Activated T-cell treated with anti-CD3 and anti-CD28 coated beads for 24 hours (primary cell): ENCODE measurements around the gene BPNT1.
"Not testable (repeated sequence)": the region's sequence is repeated elsewhere in the genome, so short reads cannot be mapped to it uniquely, and the experiment has no call there.

Experiments used
- DNase-seq: peaks from one replicate; pipeline ENCODE4 v3.0.0-alpha.2; 2020; ENCODE audit warnings: low read depth

The BPNT1 gene, protein sequence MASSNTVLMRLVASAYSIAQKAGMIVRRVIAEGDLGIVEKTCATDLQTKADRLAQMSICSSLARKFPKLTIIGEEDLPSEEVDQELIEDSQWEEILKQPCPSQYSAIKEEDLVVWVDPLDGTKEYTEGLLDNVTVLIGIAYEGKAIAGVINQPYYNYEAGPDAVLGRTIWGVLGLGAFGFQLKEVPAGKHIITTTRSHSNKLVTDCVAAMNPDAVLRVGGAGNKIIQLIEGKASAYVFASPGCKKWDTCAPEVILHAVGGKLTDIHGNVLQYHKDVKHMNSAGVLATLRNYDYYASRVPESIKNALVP

DNA sequence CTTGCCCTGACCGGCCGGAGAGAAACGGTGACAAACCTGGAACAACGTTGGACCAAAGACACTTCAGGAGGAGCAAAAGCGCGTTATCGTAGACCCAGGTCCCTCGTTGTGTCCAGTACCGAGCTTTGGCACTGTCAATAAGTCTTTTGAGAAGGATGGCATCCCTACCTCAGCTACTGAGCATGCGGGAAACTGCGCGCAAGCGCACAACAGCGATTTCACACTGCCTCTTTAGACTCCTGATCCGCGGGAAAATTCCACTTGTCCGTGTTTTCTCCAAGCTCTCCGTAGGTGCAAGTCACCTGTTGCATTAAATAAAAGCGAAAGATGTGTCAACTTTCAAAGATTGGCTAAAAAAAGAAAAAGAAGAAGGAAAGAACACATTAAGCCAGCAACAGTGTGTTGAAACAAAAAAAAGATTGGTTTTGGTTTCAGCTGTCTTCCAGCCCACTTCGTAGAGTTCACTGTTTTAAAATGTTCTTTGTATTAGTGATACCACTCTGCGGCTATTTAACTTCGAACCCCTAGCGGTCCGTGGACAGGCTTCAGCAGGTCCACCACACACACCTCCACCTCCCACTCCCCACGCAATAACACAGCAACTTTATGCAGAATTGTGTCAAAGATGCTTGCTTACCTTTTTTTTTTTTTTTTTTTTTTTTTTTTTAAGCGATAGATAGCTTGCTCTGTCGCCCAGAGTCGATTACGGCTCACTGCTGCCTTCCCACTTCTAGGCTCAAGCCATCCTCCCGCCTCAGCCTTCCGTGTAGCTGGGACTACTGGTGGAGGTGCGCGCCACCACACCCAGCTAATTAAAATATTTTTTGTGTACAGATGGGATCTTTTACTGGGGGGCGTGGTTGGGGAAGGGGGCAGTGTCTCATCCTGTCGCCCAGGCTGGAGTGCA lies at the start of gene BPNT1:
TSS of gene BPNT1 (minus strand) at position 139 of the 907 bp plus-strand sequence. CDS start 9,942 bp downstream, outside the sequence.
- peak; percentile 98 for DNase-seq

DNA sequence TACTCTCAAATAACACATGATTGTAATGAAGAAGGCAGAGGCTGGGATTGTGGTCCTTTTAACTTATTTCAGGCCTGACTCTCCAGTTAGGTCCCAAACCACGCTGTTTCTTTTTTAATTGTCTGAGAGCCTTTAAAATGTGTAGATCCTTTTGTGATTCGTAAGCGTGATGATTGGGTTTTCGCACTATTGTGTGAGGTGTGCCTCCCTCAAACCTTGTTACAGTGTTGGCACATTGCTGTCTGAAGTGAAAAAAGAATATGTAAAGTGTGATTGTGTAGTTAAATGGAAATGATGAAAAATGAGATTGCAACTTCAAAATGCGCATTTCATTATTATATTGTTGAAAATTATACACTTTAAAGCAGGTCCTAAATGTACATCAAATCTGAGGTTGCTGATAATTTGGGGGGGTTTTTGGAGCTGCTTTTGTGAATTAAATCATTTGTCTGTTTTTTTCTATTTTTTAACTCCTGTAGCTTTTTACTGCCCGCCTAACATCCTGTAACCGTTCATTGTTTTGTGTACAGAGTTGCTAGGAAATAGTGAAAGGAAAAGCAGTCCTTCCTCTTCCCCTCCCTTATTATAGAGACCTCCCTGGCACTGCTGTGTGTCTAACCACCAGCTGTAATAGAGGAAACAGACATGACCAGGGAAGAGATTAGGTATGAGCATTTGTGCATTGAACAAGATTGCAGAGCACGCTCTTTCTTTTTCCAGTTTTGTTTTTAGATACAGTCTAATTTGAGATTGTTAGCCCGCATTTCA lies 47.6 kb upstream of the BPNT1 start:
- no peak for DNase-seq

DNA sequence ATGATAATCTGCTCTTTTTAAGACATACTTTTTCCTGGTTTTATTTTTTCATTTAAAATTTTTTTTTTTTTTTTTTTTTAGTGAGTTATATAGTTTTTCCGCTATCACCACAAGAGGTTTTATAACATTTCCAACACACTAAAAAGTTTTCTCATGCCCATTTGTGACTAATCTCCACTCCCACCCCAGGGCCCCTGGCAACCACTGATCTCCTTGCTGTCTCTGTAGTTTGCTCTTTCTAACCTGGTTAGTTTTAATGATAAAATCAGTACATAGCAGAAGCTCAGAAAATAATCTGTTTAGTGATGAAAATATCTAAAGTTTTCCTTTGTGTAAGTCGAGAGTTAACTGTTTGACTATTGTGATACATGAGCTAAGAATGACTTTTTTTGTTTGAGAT lies 46.2 kb upstream of the BPNT1 start:
- no peak for DNase-seq

DNA sequence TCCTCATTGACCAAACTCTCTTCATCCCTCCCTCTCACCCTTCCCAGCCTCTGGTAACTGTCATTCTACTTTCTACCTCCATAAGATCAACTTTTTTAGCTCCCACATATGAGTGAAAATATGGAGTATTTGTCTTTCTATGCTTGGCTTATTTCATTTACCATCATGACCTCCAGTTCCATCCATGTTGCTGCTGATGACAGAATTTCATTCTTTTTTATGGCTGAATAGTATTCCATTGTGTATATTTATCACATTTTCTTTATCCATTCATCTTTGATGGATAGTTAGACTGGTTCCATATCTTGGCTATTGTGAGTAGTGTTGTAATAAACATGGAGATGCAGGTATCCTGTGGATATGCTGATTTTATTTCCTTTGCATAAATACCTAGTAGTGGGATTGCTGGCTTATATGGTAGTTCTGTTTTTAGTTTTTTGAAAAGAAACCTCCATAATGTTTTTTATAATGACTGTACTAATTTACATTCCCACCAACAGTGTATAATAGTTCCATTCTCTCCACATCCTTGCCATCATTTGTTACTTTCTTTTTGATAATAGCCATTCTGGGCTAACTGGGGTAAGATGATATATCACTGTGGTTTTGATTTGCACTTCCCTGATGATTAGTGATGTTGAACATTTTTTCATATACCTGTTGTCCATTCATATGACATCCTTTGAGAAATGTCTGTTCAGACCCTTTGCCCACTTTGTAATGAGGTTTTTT lies 40.1 kb upstream of the BPNT1 start:
- no peak for DNase-seq

DNA sequence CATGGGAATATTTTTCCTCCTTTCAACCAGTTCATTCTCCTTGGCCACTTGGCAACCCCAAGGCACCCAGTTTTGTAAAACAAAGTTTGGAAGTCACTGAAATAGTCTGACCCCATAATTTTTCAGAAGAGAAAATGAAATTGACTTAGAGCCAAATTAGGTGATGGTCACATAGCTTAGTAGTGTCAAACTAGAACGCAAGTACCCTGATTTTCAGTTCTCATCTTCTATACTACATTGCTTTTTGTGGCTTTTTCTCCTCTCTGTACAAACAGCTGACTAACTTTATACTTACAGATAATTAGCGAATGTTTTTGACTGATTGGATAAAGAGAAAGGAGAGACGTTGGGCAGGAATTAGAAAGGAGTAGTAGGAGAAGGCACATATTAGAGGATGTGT lies 37.5 kb upstream of the BPNT1 start:
- DNase-seq: no peak

DNA sequence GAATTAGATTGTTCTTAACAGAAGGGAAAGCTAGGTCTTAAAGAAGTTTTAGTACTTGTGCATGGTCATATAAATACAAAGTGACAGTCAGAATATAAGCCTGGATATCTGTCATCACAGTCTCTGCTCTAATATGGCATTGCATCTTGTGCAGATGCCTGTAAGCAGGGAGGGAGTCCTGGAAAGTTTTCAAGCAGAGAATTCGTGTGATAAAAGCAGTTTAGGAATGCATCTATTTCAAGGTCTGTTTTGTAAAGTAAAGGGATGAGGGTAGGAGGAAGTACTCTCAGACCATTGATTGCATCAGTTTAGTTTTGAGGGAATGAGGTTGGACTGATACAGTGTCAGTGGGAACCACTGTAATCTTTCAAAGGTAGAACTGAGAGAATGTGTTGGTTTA lies 35.0 kb upstream of the BPNT1 start:
- no peak for DNase-seq

DNA sequence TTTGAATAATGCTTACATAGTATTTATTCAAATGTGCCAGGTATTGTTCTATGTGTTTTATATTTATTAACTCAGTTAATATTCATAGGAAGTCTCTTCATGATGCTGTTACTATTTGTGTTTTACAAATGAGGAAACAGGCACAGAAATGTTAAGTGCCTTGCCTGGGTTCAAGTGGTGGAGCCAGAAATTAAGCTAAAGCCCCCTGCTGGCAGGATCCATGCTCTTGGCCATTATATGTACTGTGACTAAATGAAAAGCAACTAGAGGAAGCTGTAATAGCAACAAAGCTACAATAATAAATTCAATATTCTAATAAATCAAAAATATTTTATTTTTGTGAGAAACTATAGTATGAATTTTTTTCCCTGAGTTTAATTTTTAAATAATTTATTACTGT lies 34.3 kb upstream of the BPNT1 start:
- no peak for DNase-seq

DNA sequence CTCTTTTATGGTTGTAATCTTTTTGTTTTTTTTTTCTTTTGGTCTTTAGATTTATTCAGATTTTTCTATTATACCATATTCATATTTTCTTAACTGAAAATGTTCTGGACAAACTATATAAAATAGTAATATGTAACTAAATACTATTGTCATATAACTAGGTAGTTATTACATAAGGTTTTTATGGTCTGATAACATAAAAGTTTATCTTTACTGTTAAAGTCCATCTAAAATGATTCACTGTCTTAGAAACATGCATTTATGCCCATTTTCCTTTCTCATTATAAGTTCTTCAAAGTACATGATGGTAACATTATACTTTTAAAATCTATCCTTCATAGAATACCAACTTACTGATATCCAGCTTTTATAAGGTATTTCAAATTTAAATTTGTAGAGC lies 33.5 kb upstream of the BPNT1 start:
- no peak for DNase-seq

DNA sequence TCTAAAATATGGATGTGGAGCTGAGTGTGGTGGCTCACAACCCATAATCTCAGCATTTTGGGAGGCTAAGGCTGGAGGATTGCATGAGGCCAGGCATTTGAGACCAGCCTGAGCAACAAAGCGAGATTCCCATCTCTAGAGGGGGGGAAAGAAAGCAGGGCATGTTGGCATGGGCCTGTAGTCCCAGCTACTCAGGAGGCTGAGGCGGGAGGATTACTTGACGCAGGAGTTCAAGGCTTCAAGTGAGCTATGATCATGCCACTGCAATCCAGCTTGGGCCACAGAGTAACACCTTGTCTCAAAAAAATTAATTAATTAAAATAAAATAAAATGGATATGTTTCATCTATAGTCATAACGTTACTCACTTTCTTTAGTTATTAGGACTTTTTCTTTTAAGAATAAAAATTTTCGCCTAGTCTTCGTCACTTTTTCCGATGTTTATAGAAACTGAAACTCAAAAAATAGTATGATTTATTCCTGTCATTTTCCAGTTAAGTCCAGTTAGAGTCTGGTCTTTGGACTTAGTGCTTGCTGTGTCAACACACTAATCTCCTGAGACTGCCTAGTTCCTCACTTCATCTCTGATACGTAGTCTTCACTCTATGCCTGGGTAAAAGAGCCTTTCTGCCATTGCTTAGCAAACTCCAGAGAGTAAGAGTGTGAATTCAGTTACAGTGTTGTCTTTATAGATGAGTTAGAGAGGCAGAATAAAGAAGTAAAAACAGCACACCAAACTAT lies 32.4 kb upstream of the BPNT1 start:
- no peak for DNase-seq

DNA sequence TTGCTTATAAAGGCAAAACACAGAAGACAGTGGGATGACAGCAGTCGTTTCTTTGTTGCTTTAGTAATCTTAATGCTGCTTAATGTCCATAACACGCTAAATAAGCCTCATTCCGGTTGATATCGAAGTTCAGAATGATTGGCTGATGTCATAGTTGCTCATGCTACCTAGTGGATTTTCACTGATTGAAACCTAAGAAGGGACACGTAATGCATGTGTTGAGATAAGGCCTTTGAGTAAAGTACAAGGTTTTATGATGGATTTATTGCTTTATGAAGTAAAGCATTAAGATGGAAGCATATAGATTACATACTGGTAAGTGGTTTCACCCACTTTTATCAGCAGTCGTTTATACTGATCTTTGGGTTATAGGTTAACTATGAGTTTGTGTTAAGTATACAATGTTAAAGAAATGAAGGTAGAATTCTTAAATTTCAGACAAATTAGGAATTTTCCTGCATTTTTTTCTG lies 29.5 kb upstream of the BPNT1 start:
- no peak for DNase-seq

DNA sequence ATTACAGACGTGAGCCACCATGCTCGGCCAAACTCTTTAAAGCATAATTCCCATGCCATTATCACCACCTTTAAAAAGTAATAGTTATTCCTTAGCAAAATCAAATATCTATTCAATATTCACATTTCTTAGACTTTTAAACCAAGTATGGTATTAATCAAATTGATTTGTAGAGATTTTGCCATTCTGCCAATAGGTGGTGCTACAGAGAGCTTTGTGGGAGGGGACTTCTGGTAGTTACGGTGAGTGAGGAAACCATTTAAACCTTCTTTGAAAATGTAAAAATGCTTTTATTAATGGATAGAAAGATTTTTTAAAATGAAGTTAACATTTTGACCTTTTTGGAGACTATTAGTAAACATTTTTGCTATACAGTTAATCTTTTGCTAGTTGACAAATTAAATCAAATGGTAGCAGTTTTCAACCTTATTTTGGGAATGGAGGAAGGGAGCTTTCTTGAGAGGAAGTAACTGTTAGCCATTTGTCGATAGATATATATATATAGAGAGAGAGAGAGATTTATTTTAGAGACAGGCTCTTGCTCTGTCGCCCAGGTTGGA lies 23.6 kb upstream of the BPNT1 start:
- DNase-seq: no peak

DNA sequence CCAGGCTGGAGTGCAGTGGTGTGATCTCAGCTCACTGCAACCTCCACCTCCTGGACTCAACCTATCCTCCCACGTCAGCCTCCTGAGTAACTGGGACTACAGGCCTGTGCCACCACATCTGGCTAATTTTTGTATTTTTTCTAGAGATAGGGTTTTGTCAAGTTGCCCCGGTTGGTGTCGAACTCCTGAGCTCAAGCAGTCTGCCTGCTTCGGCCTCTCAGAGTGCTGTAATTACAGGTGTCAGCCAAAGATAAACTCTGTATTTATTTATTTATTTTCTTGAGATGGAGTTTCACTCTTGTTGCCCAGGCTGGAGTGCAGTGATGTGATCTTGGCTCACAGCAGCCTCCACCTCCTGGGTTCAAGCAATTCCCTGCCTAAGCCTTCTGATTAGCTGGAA lies 23.0 kb upstream of the BPNT1 start:
- DNase-seq: not testable (repeated sequence)

DNA sequence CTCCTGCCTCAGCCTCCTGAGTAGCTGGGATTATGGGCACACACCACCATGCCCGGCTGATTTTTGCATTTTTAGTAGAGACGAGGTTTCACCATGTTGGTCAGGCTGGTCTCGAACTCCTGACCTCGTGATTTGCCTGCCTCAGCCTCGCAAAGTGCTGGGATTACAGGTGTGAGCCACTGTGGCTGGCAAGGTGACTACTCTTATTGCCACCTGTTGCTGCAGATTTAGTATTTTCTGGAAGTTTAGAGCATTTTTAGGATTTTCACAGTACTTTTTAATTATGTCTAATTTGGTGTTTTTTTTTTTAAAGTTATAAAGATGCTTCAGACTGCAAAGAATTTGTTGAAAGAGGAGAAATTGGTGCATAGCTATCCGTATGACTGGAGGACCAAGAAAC lies 20.9 kb upstream of the BPNT1 start:
- DNase-seq: not testable (repeated sequence)

DNA sequence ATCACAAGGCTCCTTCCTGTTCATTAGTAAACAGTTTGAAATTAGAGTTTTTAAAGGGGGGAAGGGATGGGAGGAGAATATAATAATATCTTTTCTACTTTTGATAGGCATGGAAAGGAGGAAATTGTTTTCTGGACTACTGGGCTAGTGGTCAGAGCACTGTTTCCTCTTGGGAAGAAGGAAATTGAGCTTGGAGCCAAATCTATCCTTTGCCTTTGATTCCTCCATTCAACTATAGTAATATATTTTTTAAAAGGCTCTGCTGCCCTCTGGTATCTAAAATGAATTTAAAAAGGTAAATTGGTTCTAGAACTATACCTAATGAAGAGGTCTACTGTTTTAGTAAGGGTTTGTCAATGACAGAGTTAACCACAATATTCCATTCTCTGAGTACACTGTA lies 10.2 kb upstream of the BPNT1 start:
- no peak for DNase-seq

DNA sequence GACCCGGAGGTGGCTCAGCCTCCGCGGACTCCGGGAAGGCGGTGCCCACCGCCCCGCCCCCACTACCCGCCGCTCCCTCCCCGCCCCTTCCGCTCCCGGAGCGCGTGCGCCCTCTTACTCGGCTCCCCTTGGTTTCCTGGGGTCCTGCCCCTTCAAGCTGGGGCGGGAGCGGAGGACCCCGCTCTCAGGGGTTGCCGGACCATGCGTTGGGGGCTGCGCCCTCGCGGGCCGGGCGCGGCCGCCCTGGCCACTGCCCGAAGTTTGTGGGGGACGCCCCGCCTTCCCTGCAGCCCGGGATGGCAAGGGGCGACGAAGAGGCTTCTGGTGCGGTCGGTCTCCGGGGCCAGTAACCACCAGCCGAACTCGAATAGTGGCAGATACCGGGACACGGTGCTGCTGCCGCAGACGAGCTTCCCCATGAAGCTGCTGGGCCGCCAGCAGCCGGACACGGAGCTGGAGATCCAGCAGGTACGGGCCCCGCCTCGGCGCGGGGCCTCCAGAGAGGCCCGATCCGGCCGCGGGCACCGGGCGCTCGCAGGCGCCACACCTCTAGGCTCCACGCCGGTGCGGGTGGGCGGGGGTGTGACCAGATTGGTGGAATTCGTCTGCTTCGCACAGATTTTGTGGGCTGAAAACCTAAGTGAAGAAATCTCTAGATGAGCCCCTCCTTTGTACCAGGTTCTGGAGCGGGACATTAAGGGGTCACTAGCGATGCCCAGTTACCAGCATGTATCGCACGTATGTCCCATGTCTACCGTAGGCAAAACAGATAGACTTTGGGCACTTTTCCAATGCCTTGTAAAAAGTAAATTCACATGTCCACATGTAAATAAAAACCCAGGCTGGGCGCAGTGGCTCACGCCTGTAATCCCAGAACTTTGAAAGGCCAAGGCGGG lies 4.7 kb upstream of the BPNT1 start, which contains the start of gene IARS2:
TSS of gene IARS2 (plus strand) at position 117 of the 896 bp plus-strand sequence. CDS start at position 202, 85 bp downstream.
- peak; percentile 88 for DNase-seq

DNA sequence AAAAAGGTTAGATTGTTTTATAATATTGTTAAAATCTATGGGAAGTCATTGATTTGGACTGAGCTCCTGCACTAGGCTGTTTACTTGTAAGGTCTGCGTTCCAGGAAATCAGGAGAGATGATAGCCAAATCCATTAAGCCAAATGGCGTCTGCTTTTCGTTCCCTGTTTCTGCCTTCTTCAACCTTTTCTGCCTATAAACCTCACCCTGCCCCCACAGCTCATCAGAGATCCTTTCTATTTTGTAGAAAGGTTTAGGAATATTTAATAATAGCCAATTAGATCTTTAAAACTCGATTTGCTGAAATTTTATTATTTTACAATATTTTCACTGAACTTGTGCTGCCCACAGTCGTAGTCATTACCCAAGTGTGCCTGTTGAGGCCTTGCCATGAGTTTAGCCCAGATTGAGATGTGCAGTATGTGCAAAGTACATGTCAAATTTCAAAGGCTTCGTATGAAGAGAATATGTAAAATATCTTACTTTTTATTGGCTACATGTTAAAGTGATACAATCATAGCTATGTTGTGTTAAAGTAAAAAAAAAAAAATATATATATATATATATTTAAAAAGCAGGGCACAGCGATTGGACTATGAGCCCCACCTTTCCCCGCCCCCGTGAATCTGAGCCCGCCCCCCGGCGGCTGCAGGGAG lies 3.9 kb upstream of the BPNT1 start:
- DNase-seq: no peak

DNA sequence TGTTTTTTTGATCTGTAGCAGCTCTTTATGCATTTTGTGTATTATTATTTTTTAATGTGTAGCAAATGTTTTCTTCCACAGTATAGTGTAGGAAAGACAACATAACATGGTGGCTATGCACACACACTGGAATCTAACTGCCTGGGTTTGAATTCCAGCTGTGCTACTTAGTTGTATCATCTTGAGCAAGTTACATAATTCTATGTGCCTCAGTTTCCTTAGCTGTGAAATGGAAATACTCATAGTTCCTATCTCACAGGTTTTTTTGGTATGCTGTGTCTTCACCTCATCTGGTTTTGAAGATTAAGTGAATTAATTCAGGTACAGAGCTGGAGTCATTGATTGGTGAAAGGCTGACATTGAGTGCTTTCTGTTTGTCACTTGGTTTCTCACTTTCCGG lies 3.1 kb upstream of the BPNT1 start:
- no peak for DNase-seq

DNA sequence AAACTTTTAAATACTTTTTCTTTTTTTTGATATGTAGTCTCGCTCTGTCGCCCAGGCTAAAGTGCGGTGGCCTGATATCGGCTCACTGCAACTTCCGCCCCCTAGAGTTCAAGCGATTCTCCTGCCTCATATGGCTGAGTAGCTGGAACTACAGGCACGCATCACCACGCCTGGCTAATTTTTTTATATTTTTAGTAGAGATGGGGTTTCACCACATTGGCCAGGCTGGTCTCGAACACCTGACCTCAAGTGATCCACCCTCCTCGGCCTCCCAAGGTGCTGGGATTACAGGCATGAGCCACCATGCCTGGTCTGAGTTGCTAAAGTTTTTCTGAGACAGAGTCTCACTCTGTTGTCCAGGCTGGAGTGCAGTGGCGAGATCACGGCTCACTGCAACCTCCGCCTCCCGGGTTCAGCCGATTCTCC lies 3.3 kb downstream of the BPNT1 start:
- not testable (repeated sequence) for DNase-seq

DNA sequence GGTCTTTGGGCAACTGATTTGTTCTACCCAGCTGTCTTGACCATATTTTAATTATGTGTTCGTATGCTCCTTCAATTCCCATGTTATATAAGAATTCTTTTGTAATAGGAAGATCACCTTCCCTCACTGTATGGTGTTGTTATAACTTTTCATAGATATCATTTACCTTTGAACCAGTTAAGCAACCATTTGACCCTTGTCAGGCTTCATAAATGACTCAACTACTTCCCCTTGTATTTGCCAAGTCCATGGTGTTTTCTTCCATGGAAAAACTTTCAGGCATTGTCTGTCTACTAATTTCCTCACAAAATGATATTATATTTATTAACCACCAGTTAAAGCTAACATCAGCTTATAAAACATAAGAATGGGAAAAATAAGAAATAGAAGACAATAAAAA lies 5.1 kb downstream of the BPNT1 start:
- no peak for DNase-seq
